GM18498 (cell line): ENCODE results near the gene COL1A1.

Experiments used
- ATAC-seq: cut with Tn5 transposase; IDR thresholded peaks from one replicate; pipeline ENCODE4 v1.9.1; 2021; ENCODE audit warnings: mild to moderate bottlenecking, moderate library complexity; ENCODE audit not compliant: unreplicated experiment

The COL1A1 gene

GRCh38 chr17:50201276-50201854 lies at the start of gene COL1A1:
COL1A1 (minus strand) TSS chr17:50201631; CDS start chr17:50201513, 118 bp downstream.
- ATAC-seq: no peak

DNA sequence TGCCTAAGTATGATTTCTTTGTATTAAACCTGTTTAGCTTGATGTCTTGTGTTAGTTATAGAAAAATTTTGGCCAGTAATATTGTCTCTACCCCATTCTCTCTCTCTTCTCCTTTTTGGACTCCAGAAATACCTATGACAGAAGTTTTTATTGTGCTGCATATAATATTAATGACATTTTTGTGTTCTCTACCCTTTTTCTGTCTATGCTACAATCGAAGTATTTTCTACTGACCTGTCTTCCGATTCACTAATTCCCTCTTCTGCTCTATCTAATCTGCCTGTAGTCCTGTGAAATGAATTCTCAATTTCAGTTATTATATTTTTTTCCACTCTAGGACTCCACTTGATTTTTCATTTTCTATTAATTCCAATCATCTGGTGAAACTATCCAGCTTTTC lies 46.8 kb upstream of the COL1A1 start:
- no peak for ATAC-seq

- ATAC-seq: no peak
Observed at GRCh38 chr17:50244771-50245170, 43.3 kb upstream of the COL1A1 start.

- no peak for ATAC-seq
Observed at GRCh38 chr17:50241431-50241830, 40.0 kb upstream of the COL1A1 start.

- no peak for ATAC-seq
Observed at GRCh38 chr17:50240851-50241250, 39.4 kb upstream of the COL1A1 start.

- no peak for ATAC-seq
Observed at GRCh38 chr17:50239937-50240336, 38.5 kb upstream of the COL1A1 start.

- ATAC-seq: no peak
Observed at GRCh38 chr17:50238601-50239280, 37.3 kb upstream of the COL1A1 start.

GRCh38 chr17:50237901-50238300 lies 36.5 kb upstream of the COL1A1 start:
- no peak for ATAC-seq

- no peak for ATAC-seq
Observed at GRCh38 chr17:50234581-50234980, 33.1 kb upstream of the COL1A1 start.

DNA sequence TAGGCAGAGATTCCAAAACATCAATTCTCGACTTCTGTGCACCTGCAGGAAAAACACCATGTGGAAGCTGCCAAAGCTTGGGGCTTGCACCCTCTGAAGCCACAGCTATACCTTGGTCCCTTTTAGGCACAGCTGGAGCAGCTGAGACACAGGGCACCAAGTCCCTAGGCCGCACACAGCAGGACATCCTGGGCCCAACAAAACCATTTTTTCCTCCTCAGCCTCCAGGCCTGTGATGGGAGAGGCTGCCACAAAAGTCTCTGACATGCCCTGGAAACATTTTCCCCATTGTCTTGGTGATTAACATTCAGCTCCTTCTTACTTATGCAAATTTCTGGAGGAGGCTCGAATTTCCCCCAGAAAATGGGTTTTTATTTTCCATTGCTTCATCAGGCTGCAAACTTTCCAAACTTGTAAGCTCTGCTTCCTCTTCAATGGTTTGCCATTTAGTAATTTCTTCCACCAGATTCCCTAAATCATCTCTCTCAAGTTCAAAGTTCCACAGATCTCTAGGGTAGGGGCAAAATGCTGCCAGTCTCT lies 24.3 kb upstream of the COL1A1 start:
- ATAC-seq: no peak

- ATAC-seq: no peak
Observed at GRCh38 chr17:50222922-50223321, 21.5 kb upstream of the COL1A1 start.

- ATAC-seq: no peak
Observed at GRCh38 chr17:50221864-50222545, 20.6 kb upstream of the COL1A1 start.

DNA sequence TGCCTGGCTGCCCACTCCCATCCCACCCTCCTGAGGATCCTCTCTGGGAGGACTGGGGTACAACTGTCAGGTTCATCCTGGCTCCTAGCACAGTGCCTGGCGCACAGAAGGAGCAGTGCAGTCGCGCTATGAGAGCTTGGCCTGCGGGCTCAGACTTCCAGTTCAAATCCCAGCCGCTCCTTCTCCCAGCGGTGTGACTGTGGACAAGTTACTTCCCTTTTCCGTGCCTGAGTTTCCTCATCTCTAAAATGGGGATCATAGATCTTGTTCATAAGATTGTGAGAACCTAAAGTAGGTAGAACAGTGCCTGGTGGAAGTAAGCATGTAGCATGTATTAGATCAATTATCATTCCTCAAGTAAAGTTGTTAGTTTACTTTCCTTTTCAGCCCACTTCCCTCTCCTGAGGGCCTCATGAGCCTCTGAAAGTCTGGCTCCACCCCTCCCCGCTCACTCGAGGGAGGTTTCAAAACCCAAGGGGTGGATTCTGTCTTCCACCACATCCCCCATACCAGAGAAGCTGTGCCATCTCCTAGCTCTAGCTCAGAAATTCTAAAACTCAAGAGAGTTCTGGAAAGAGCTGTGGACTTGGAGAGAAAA lies 19.9 kb upstream of the COL1A1 start:
- no peak for ATAC-seq

- no peak for ATAC-seq
Observed at GRCh38 chr17:50220811-50221210, 19.4 kb upstream of the COL1A1 start.

- ATAC-seq: no peak
Observed at GRCh38 chr17:50219939-50220465, 18.6 kb upstream of the COL1A1 start.

DNA sequence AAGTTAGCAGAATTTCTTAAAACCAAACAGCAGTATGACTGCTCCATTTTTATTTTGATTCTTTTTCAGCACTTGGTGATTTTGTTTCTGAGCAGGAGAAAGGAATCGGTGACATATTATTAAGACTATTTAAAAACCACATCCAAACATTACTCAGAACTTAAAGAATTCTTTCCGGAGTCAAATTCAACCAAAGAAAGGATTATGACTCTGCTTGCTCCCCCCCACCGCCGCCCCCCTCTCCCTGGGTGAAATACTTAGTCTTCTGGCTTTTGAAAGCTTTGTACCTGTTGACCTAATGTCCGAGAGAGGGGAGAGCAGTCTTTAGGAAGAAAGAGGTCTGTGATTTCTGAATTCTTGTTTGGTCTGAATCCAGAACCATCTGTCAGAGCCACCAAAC lies 17.9 kb upstream of the COL1A1 start:
- ATAC-seq: no peak

GRCh38 chr17:50218771-50219315 lies 17.4 kb upstream of the COL1A1 start:
- no peak for ATAC-seq

- ATAC-seq: no peak
Observed at GRCh38 chr17:50218071-50218759, 16.8 kb upstream of the COL1A1 start.

DNA sequence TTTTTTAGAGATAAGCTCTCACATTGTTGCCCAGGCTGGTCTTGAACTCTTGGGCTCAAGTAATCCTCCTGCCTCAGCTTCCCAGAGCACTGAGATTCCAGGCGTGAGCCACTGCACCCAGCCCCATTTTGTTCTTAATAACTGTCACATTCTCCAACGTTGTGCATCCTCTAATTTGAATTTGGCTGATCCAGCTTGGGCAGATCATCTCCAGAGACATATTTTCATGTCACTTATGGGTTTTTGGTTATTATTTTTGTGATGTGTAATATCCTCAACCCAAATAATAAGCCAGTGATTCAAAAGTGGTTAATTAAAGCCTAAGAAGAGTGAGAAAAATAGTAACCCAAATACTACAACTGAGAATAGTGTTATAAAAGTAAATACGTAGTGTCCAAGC lies 16.2 kb upstream of the COL1A1 start:
- no peak for ATAC-seq

GRCh38 chr17:50214976-50215760 lies 13.7 kb upstream of the COL1A1 start:
- no peak for ATAC-seq
